ENCODE data around the gene SF3A1. TPM values are rescaled to one million over a fixed set of nuclear protein-coding genes. Genes with fewer than 3 reads are reported as not detected.
A peak's percentile ranks its signal among the peaks of the same experiment; 100 is the strongest.

SF3A1 gene
- total and polyA plus RNA-seq, 2 of the 13 experiments (the other 11 are each of a cell fraction or from before 2014, with no cell fraction given), result 10.0 to 22.0 TPM

DNA sequence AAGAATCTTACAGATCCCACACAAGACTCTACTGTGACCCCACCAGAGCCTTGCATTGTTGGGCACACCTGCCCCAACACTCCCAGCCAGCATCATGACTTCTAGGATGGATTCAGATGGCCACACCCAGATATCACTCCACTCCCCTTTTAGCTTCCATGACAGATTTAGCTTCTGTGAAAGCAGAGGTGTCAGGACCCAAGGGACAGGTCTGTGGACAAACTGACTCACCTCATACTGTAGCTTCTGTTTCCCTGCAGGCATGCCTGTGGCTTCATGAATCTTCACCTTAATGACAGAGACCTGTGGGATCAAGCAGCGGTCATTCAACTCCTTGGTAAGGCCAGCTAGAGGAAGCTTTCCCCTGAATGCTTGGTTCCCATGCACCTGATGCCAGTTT is 21.5 kb downstream of the SF3A1 start:
- intact Hi-C loops (cut with micrococcal nuclease; ENCODE audit: unreplicated experiment) (no loop called here), in situ Hi-C loops (cut with HindIII; ENCODE audit: extremely low pct_ligation_motif_present, low pct_unique_long_range_greater_than_20kb) (no loop called here)
- TF ChIP-seq ZMYM3 (CRISPR knock-in tag; IDR thresholded peaks at IDR 0.05) (no peak), MED13 (CRISPR knock-in tag; IDR thresholded peaks at IDR 0.05) (no peak), MED1 (CRISPR knock-in tag; IDR thresholded peaks at IDR 0.05) (no peak), HMG20A (CRISPR knock-in tag; IDR thresholded peaks at IDR 0.05; ENCODE audit: borderline replicate concordance) (no peak), CEBPG (CRISPR knock-in tag; IDR thresholded peaks at IDR 0.05) (no peak), ZNF382 (CRISPR knock-in tag; IDR thresholded peaks at IDR 0.05; ENCODE audit: borderline replicate concordance) (no peak), GTF2F1 (IDR thresholded peaks at IDR 0.05; ENCODE audit: low read length) (no peak), SATB2 (CRISPR knock-in tag; IDR thresholded peaks at IDR 0.05) (no peak), SMAD9 (CRISPR knock-in tag; IDR thresholded peaks at IDR 0.05) (no peak), TMF1 (CRISPR knock-in tag; IDR thresholded peaks at IDR 0.05; ENCODE audit: low read depth) (no peak), NPAS2 (CRISPR knock-in tag; IDR thresholded peaks at IDR 0.05; ENCODE audit: borderline replicate concordance) (no peak)
- H2AFZ ChIP-seq (ENCODE audit: low read length), result no peak overlapping the region
- H3K9me3 ChIP-seq (ENCODE audit: low read length), result no peaks in the 10 kb centered on the region
- no peak for FAIRE-seq
- H3K79me2 ChIP-seq (ENCODE audit: insufficient read depth, low read length), result no peaks in the 10 kb centered on the region
- ChIA-PET CTCF (ENCODE audit: low intra/inter-chr PET ratio, low total read pairs) (no interaction called here), POLR2A (interaction anchor here (0.6 kb wide), 1 partner anchor 1263 kb away, joined by 3 read pairs; the partner anchor contains the start of gene KREMEN1)
- ATAC-seq, result no peak
- no peak overlapping the region for H3K4me2 ChIP-seq (ENCODE audit: low read depth, low read length)
- WGBS (ENCODE audit: low lambda C conversion rate), result no CpG with 5 or more reads among the region's 1 CpG
- no TSS peak for BruUV-seq (replicated peaks)
- no peaks in the 10 kb centered on the region for H4K20me1 ChIP-seq (ENCODE audit: insufficient read depth, low read length)
- no peak overlapping the region for H3K27ac ChIP-seq (ENCODE audit: extremely low read length, insufficient read depth, low read length)
- no peak overlapping the region for H3K4me3 ChIP-seq (replicated peaks in 1 of 3; ENCODE audit: insufficient read depth in 1 of 3, low read depth in 2 of 3, low read length in 3 of 3)
- H3K9ac ChIP-seq (ENCODE audit: insufficient read depth, low read depth, low read length), result no peak overlapping the region
- peaks cover 53 to 75% of the 10 kb centered on the region in 2 experiments; a peak in 4 of 5 replicates for H3K36me3 ChIP-seq (replicated peaks in 1 of 2; ENCODE audit: control insufficient read depth in 1 of 2, insufficient read depth in 2 of 2, low read length in 2 of 2)
- no peak for DNase-seq (ENCODE audit: low spot score)
- peaks cover 10% of the 10 kb centered on the region; the same call in 1 of the 2 replicates for H3K4me1 ChIP-seq (ENCODE audit: insufficient read depth, low read length)
- H3K27me3 ChIP-seq (ENCODE audit: control insufficient read depth in 1 of 2, insufficient read depth in 2 of 2, low read length in 2 of 2), result no peaks in the 10 kb centered on the region

DNA sequence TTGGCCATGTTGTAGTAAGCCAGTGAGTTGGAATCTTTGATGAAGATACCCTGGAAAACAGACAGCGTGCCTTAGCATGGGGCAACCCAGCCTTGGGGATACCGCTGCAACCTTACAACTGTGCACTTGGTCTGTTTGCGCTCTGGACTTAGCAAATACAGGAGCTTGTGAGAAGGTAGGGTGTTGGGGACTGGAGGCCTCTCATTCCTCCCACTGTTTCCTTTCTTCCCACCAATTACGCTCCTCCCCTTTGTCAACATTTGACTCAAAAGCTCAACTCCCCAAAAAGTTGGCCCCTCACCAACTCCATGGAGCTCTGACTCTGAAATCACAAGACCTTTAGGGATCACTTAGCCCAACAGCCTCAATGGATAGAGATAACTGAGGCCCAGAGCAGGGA is 22.0 kb downstream of the SF3A1 start:
- H3K36me3 ChIP-seq (replicated peaks in 1 of 2; ENCODE audit: control insufficient read depth in 1 of 2, insufficient read depth in 2 of 2, low read length in 2 of 2), result peaks cover 50 to 69% of the 10 kb centered on the region in 2 experiments; a peak in 4 of 5 replicates
- H3K9ac ChIP-seq (ENCODE audit: insufficient read depth, low read depth, low read length), result no peak overlapping the region
- CTCF ChIA-PET (ENCODE audit: low intra/inter-chr PET ratio, low total read pairs), result no interaction called here
- FAIRE-seq (no peak), DNase-seq (ENCODE audit: low spot score) (no peak), ATAC-seq (no peak)
- 98% methylated on average over 4 of the region's 4 CpGs for WGBS (ENCODE audit: low lambda C conversion rate)
- no peak overlapping the region for H2AFZ ChIP-seq (ENCODE audit: low read length)
- no peak overlapping the region for H3K4me3 ChIP-seq (replicated peaks in 1 of 3; ENCODE audit: insufficient read depth in 1 of 3, low read depth in 2 of 3, low read length in 3 of 3)
- H3K27ac ChIP-seq (ENCODE audit: extremely low read length, insufficient read depth, low read length), result no peak overlapping the region
- peaks cover 10% of the 10 kb centered on the region; the same call in 1 of the 2 replicates for H3K4me1 ChIP-seq (ENCODE audit: insufficient read depth, low read length)
- in situ Hi-C loops (cut with HindIII; ENCODE audit: extremely low pct_ligation_motif_present, low pct_unique_long_range_greater_than_20kb), result no loop called here
- TF ChIP-seq, protein P1, sequence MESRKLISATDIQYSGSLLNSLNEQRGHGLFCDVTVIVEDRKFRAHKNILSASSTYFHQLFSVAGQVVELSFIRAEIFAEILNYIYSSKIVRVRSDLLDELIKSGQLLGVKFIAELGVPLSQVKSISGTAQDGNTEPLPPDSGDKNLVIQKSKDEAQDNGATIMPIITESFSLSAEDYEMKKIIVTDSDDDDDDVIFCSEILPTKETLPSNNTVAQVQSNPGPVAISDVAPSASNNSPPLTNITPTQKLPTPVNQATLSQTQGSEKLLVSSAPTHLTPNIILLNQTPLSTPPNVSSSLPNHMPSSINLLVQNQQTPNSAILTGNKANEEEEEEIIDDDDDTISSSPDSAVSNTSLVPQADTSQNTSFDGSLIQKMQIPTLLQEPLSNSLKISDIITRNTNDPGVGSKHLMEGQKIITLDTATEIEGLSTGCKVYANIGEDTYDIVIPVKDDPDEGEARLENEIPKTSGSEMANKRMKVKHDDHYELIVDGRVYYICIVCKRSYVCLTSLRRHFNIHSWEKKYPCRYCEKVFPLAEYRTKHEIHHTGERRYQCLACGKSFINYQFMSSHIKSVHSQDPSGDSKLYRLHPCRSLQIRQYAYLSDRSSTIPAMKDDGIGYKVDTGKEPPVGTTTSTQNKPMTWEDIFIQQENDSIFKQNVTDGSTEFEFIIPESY (CRISPR knock-in tag; IDR thresholded peaks at IDR 0.05), result peak; percentile 57
- TF ChIP-seq ZNF12 (CRISPR knock-in tag; IDR thresholded peaks at IDR 0.05), result no peak
- H3K27me3 ChIP-seq (ENCODE audit: control insufficient read depth in 1 of 2, insufficient read depth in 2 of 2, low read length in 2 of 2), result no peaks in the 10 kb centered on the region
- H3K4me2 ChIP-seq (ENCODE audit: low read depth, low read length), result no peak overlapping the region
- no peaks in the 10 kb centered on the region for H3K79me2 ChIP-seq (ENCODE audit: insufficient read depth, low read length)
- BruUV-seq (replicated peaks), result no TSS peak
- no peaks in the 10 kb centered on the region for H3K9me3 ChIP-seq (ENCODE audit: low read length)
- H4K20me1 ChIP-seq (ENCODE audit: insufficient read depth, low read length), result no peaks in the 10 kb centered on the region
- intact Hi-C loops (cut with micrococcal nuclease; ENCODE audit: unreplicated experiment), result no loop called here
- POLR2A ChIA-PET, result no interaction called here
